Occipital lobe (tissue), 2 donors: ENCODE data around the gene M6PR. TPM values are rescaled to one million over a fixed set of nuclear protein-coding genes. Genes with fewer than 3 reads are reported as not detected.

Experiments used
- DNase-seq: peaks from one replicate; lab custom pipeline; 2025; lab: John Stamatoyannopoulos, UW
- total RNA-seq: library from RNA; depleted of rRNA; stranded (reverse); fragments of >200 nt; gene quantifications from one replicate; pipeline ENCODE4 v1.2.3, GENCODE V29; 2014

The M6PR gene
- total RNA-seq: 81.9 TPM

DNA sequence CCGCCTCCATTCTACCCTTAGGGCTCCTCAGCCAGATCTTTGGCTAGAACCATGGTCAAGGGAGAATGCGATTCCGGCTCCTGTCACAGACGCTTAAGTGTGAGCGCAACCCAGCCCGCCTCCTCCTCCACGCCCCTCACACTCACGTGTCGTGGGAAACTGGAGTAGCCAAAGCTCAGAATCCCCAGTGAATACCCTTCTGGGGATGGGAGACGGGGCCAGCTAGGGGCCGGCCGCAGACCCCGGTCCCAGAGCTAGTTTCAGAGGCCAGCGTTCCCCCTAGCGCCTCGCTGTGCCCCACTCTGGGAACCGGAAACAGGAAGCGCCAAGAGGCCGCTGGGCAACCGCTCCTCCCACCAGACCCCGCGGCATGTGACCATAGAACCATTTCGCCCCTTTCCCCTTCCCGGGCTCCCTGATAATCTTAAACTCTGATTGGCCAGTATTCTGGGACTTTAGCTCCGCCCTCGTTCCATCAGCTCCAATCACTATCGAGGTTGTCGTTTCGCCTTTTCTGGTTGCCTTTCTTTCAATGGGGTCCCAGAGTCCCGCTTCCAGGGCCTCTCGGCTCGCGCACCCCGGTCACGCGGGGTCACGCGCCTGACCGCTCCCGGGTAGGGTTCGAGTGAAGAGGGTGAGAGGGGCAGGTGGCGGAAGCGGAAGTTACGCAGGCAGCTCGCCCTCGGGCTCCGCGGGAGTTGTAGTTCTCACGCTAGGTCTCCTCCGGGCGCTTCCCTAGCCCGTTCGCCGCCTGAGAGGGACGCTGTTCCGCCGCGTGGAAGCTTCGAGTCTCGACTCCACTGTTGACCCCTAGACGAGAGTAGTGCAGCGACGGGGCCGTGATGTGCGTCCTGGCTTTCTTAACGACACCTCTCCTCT lies at the start of gene M6PR:
M6PR (minus strand) TSS at position 304 of the 879 bp plus-strand sequence. CDS start 3,241 bp downstream, outside the sequence.
- peak; percentile 97 for DNase-seq

- DNase-seq: no peak
Observed at GRCh38 chr12:8996682-8997405, 47.4 kb upstream of the M6PR start.

DNA sequence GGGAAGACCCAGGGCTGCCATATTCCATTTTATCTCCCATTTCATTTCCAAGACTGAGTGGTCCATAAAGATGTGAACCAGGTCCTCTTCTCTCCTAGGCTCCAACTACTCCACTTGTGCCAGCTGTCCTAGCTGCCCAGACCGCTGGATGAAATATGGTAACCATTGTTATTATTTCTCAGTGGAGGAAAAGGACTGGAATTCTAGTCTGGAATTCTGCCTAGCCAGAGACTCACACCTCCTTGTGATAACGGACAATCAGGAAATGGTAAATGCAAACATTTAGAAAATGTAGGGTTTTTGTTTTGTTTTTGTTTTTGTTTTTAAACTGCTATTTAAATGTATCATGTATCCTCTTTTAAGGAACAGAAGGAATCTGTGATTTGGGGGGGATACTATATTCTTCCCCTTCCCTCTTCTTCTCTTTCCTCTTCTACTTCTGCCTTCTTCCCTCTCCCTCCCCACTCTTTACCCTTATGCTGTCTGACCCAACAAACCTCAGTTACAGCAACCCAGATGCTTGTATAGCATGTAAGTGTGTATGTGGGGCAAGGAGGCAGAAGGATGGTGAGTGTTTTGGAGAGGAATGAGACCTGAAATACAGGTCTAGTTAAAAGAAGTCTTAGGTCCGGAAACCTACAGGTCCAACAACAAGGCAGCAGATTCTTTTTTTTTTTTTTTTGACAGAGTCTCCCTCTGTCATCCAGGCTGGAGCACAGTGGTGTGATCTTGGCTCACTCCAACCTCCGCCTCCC lies 45.8 kb upstream of the M6PR start:
- no peak for DNase-seq

DNA sequence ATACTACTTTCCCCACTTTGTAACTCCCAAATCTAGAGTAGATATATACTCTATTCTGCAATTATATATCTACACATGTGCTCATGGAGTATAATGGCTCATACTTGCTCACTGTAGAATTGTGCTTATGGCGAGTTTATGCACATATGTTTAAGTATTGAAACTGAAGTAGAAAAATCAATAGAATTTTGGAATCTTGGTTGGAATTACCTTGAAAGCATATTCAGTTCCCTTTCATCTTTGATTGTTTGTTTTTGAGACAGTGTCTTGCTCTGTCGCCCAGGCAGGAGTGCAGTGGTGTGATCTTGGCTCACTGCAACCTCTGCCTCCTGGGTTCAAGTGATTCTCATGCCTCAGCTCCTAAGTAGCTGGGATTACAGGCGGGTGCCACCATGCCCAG lies 44.4 kb upstream of the M6PR start:
- no peak for DNase-seq

DNA sequence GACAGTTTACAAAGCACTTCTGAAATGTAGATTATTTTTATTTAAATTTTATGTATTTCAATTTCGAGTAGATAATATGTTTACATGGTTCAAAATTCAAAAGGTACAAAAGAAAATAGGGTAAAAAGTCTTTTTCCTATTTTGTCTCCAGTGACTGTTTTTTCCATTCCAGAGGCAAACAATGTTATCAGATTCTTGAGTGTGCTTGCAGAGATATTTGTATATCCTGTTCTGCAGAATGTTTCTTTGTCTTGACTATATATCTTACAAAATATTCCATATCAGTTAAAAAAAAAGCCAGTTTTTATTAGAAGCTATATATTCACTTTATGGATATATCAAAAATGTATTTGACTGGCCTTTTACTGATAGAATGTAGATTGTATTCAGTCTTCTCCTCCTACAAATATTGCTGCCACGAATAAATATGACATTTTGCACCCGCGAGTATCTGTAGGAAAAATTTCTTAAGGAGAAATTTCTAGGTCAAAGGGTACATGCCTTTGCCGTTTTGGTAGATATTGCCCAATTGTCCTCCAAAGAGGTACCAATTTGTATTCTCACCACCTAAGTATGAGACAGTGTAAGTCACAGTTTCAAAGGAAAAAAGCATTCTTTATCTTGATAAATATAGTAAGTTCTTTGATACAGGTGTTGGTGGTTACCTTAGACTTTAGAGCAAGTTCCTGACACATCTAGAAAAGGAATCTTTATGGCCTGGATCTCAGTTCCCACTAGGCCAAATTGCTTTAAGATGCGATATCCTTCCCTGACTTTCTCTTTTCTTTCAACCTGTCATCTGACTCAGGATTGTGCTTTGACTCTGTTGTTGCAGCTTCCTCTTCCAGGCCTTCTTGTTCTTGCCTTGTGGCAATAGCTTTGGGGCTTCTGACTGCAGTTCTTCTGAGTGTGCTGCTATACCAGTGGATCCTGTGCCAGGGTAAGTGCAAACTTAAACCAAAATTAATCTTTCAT lies 42.2 kb upstream of the M6PR start:
- no peak for DNase-seq

GRCh38 chr12:8989413-8989812 lies 40.0 kb upstream of the M6PR start, which contains the start of gene KLRG1:
KLRG1 (plus strand) TSS chr12:8989546; CDS start chr12:8989636, 90 bp downstream.
- no peak for DNase-seq

- DNase-seq: no peak
Observed at GRCh38 chr12:8987685-8988084, 38.2 kb upstream of the M6PR start.

- DNase-seq: no peak
Observed at GRCh38 chr12:8987163-8987562, 37.7 kb upstream of the M6PR start.

- no peak for DNase-seq
Observed at GRCh38 chr12:8985213-8985754, 35.8 kb upstream of the M6PR start.

- no peak for DNase-seq
Observed at GRCh38 chr12:8980137-8980536, 30.7 kb upstream of the M6PR start.

DNA sequence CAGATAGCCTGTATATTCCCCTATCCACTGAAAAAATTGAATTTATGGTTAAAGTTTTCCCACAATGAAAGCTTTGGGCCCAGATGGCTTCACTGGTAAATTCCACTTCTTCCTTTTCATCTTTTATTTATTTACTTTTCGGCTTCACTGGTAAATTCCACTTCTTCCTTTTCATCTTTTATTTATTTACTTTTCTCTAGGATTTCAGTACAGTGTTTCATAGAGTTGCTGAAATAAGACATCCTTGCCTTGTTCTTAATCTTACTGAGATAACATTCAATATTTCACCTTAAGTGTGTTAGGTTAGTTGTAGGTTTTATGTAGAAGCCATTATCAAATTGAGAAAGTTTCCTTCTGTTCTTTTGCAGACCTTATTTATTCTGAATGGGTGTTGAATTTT lies 21.0 kb upstream of the M6PR start:
- DNase-seq: no peak

DNA sequence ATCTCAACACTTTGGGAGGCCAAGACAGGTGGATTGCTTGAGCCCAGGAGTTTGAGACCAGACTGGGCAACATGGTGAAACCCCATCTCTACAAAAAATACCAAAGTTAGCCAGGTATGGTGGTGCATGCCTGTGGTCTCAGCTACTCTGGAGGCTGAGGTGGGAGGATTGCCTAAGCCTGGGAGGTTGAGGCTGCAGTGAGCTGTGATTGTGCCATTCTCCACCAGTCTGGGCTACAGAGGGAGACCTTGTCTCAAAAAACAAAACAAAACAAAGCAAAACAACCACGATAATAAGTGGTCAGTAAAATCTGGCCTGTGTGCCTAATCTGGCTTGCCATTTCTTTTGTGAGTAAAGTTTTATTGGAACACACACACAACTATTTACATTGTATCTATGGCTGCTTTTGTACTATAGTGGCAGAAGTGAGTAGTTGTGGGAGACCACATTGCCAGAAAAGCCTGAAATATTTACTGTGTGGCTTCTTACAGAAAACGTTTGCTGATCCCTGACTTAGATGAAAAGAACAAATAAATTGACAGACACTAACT lies 20.5 kb upstream of the M6PR start:
- DNase-seq: no peak

DNA sequence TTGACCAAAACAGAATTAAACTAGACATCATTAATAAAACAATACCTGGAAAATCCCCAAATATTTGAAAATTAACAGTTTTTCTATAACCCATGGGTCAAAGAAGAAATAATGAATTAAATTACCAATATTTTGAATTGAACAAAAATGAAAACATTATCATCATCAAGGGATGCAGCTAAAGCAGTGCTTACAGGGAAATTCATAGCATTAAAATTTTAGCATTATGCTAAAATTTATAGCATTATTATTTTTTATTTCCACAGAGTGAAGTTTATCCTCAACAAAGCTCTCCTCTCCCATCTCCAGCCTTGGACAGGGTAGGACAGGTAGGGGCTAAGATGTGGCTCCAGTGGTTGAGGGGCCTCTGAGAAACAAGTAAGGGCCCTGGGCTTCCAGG lies 19.3 kb upstream of the M6PR start:
- DNase-seq: no peak

GRCh38 chr12:8960176-8960575 lies 10.7 kb upstream of the M6PR start:
- DNase-seq: no peak

DNA sequence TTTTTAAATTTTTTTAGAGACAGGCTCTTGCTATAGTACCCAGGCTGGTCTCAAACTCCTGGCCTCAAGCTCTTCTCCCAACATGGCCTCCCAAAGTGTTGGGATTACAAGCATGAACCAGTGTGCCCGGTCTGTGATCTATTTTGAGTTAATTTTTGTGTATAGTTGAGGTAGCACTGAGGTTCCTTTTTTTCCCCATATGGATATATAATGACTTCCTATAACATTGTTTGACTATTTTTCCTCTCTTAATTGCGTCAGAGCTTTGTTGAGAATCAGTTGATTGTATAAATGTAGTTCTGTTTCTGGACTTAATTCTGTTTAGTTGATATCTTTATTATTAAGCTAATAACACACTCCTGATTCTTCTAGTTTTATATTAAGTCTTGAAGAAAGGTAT lies 8.6 kb upstream of the M6PR start:
- DNase-seq: no peak

DNA sequence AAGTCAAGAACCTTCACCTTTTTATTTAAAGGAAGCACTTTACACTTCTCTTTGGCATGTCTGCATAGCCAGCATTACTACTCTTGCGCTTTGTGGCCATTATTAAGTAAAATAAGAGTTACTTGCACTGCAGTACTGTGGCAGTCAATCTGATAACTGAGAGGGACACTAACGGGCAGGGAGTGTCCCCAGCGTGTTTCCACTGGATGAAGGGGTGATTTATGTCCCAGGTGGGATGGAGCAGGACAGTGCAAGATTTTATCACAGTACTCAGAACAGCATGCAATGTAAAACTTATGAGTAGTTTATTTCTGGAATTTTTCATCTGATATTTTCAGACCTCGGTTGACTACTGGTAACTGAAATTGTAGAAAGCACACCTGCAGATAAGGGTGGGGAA lies 8.1 kb upstream of the M6PR start:
- no peak for DNase-seq

GRCh38 chr12:8956772-8957171 lies 7.3 kb upstream of the M6PR start:
- DNase-seq: no peak

GRCh38 chr12:8956073-8956472 lies 6.6 kb upstream of the M6PR start:
- DNase-seq: no peak

DNA sequence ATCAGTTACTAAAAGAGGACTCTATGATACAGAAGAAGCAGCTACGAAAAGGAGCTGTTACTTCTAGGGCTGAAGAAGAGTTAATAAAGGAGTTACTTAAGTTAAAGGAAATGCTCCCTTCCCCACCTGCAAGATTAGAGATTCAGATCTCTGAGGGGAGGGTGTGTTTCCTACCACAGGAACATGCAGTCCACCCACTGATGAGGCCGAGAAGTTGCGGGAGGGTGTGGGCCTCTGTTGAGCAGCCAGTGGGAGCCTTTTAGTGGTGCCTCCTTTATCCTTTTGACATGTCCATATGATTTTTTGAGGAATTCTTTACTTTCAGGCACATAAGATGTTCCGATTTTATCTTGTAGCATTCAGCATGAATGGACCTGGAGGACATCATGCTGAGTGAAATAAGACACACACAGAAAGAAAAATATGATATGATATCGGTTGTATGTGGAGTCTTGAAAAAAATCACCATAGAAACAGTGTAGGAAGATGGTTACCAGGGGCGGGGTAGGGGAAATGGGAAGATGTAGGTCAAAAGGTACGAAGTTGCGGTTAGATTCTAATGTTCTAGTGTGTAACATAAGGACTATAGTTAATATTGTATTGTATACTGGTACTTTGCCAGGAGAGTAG lies 4.4 kb upstream of the M6PR start:
- no peak for DNase-seq

GRCh38 chr12:8951744-8952143 lies 2.3 kb upstream of the M6PR start:
- no peak for DNase-seq
